ENCODE results near the gene ANKS4B. TPM values are rescaled to one million over a fixed set of nuclear protein-coding genes. Genes with fewer than 3 reads are reported as not detected.

Gene ANKS4B
- total and polyA plus RNA-seq, 8 donors = 0.23 to 9.0 (median 0.61) TPM; not detected in 3

Other genes starting within 250 kb of the ANKS4B start
- 1 to 10 TPM in 1 of 5 donors, under 1 TPM in 1, not detected in 3; 0.18 to 8.7 TPM for gene DNAH3, start 82.9 kb upstream of the ANKS4B start, total RNA-seq
- gene DNAH3, start 82.9 kb upstream of the ANKS4B start, polyA plus RNA-seq = under 1 TPM in 1 of 3 donors, not detected in 2; 0.10 TPM
- gene LDAF1, start 75.0 kb upstream of the ANKS4B start, total RNA-seq = 100 to 1,000 TPM in 1 of 5 donors, 10 to 100 TPM in 4; 13.6 to 103 (median 53.7) TPM
- gene LDAF1, start 75.0 kb upstream of the ANKS4B start, polyA plus RNA-seq = 10 to 100 TPM; 10.1 to 22.5 (median 18.5) TPM
- gene ZP2, start 22.1 kb upstream of the ANKS4B start, total RNA-seq = under 1 TPM in 1 of 5 donors, not detected in 4; 0.55 TPM
- gene ZP2, start 22.1 kb upstream of the ANKS4B start, polyA plus RNA-seq = under 1 TPM in 1 of 3 donors, not detected in 2; 0.05 TPM
- 1 to 10 TPM in 2 of 5 donors, not detected in 3; 3.3 to 3.6 TPM for gene CRYM, start 44.6 kb downstream of the ANKS4B start, total RNA-seq
- gene CRYM, start 44.6 kb downstream of the ANKS4B start, polyA plus RNA-seq = 1 to 10 TPM in 2 of 3 donors, under 1 TPM in 1; 0.75 to 4.0 (median 3.1) TPM

Data from stomach (tissue), 8 donors.